Endodermal cell (in vitro differentiated cells): ENCODE results near the gene TCFL5. TPM values are rescaled to one million over a fixed set of nuclear protein-coding genes. Genes with fewer than 3 reads are reported as not detected.

Experiments
- DNase-seq: peaks from one replicate; pipeline ENCODE4 v3.0.0-alpha.2; 2017
- H3K27ac ChIP-seq: 2 replicates; pipeline ENCODE4 v1.5.1; 2013; ENCODE audit warnings: mild to moderate bottlenecking, low read depth, low read length, moderate library complexity
- H3K27me3 ChIP-seq: 2 replicates; pipeline ENCODE4 v1.6.1; 2013; ENCODE audit warnings: mild to moderate bottlenecking, low read length, moderate library complexity; ENCODE audit not compliant: insufficient read depth, control insufficient read depth, poor library complexity, severe bottlenecking
- H3K36me3 ChIP-seq: 2 replicates; pipeline ENCODE4 v1.7.0; 2013; ENCODE audit warnings: mild to moderate bottlenecking, low read length, moderate library complexity; ENCODE audit not compliant: control insufficient read depth, insufficient read depth
- H3K4me1 ChIP-seq: one replicate; pipeline ENCODE4 v1.7.0; 2013; ENCODE audit warnings: low read length; ENCODE audit not compliant: control insufficient read depth, insufficient read depth
- H3K4me3 ChIP-seq: 2 replicates; pipeline ENCODE4 v1.5.1; 2013; ENCODE audit warnings: mild to moderate bottlenecking, low read length, moderate library complexity
- H3K9ac ChIP-seq: 2 replicates; pipeline ENCODE4 v1.6.1; 2013; ENCODE audit warnings: mild to moderate bottlenecking, low read length, moderate library complexity; ENCODE audit not compliant: poor library complexity, severe bottlenecking; ENCODE audit errors: extremely low read depth
- H3K9me3 ChIP-seq: 2 replicates; pipeline ENCODE4 v1.6.1; 2013; ENCODE audit warnings: mild to moderate bottlenecking, low read length, moderate library complexity; ENCODE audit not compliant: control insufficient read depth
- H3K27ac Mint-ChIP-seq: 2 replicates; pipeline ENCODE4 v1.8.0; 2020; ENCODE audit warnings: mixed read lengths
- H3K27me3 Mint-ChIP-seq: 2 replicates; pipeline ENCODE4 v1.8.0; 2021; ENCODE audit warnings: mild to moderate bottlenecking, mixed read lengths; ENCODE audit not compliant: insufficient read depth
- H3K36me3 Mint-ChIP-seq: 2 replicates; pipeline ENCODE4 v1.8.0; 2020; ENCODE audit warnings: low read depth, mixed read lengths
- H3K4me1 Mint-ChIP-seq: 2 replicates; pipeline ENCODE4 v1.8.0; 2020; ENCODE audit warnings: mixed read lengths
- H3K4me3 Mint-ChIP-seq: 2 replicates; pipeline ENCODE4 v1.8.0; 2020; ENCODE audit warnings: mild to moderate bottlenecking, moderate library complexity, mixed read lengths
- H3K9me3 Mint-ChIP-seq: 2 replicates; pipeline ENCODE4 v1.8.0; 2020; ENCODE audit warnings: mild to moderate bottlenecking, mixed read lengths
- WGBS, 2 experiments: methylation state at CpG; one replicate each; pipeline versions ENCODE4 v1.1.5 to v1.1.7; 2013; ENCODE audit warnings: missing lambda C conversion rate in 2 of 2, mixed read lengths in 1 of 2; ENCODE audit not compliant: insufficient coverage in 1 of 2, insufficient read length in 1 of 2; 5-methylcytosine and 5-hydroxymethylcytosine counted together
- total RNA-seq, 2 donors: library from RNA; stranded (reverse); fragmentation: NEBNext Ultra II Directional in 1 of 2; extraction: Animal tissue kit (Norgen Biotek cat#: 25700) in 1 of 2; gene quantifications; 2 replicates in 1 of 2; 3 replicates in 1 of 2; pipeline ENCODE4 v1.2.1, GENCODE V29; 2021
- TF ChIP-seq, protein P1 (sequence below): fragments of 200-600 bp; sonication (generic); conservative IDR thresholded peaks from 2 replicates; pipeline ENCODE4 v1.5.0; 2021; ENCODE audit warnings: antibody characterized with exemption, mild to moderate bottlenecking

TCFL5 gene
- total RNA-seq, 2 donors from 2014 or later = 15.8 to 17.4 TPM

DNA sequence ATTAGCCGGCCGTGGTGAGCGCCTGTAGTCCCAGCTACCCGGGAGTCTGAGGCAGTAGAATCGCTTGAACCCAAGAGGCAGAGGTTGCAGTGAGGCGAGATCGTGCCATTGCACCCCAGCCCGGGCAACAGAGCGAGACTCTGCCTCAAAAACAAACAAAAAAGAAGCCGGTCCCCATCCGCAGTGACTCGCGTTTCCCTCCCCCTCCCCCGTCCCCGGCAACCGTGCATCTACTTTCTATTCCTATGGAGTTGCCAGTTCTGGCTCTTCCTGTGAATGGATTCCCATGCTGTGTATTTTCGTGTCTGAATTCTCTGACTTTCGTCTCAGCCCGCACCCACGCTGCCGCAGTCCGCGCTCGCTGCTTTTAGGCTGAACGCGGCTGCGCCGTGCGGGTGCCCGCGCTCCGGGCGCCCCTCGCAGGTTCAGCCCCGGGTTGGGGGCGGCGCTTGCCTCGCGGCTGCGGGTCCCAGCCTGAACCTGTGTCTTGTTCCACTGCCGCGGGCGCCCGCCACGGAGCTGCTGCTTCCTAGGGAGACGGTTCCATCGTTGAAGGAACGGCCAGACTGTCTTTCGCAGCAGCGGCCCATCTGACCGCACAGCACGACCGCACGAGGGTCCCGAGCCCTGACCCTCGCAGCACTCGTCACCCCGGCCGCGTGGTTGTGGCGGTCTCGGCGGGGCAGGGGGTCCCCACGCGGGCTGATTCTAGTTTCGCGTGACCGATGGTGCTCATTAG, 66.4 kb downstream of the TCFL5 start:
- H3K27ac ChIP-seq = no peak overlapping the region

DNA sequence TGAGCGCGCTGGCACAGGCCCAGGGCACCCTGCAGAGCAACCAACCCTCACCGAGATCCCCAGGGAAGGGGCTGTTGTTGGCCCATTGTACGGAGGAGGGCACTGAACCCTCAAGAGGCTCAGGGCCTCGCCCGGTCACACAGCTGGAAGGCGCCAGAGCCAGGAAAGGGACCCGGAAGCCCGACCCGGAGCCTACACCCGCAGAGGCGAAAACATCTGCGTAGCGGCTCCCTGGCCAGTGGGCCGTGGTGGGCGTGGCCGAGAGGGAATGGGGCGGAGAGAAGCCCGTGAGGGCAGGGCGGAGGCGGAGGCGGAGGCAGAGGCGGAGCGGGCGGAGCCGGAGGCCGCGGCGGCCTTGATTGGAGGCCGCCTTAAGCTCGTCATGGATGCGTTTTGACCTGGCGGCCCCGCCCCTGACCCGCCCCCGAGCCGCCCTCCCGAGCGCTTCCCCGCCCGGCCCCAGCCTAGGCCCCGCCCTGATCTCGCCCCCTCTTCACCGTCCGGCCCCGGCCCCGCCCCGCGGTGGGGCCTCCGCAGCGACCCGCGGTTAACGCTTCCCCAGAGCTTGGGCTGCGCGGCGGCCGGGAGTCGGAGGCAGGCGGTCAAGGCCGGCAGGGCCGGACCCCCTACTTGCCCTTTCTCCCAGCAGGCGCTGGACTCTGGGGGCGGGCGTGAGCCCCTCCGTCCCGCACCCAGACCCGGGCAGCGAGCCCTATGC, 67.5 kb downstream of the TCFL5 start:
- no peaks in the 10 kb centered on the region for H3K4me1 Mint-ChIP-seq
- H3K9me3 Mint-ChIP-seq = no peaks in the 10 kb centered on the region
- peaks cover 10% of the 10 kb centered on the region for H3K36me3 Mint-ChIP-seq
- peak; percentile 99 for DNase-seq
- Histone ChIP-seq H3K9me3 (no peaks in the 10 kb centered on the region), H3K4me1 (peaks cover 4% of the 10 kb centered on the region), H3K4me3 (peak overlapping the region; percentile 77), H3K36me3 (peaks cover 9% of the 10 kb centered on the region), H3K9ac (no peak overlapping the region), H3K27me3 (peaks cover 16% of the 10 kb centered on the region), H3K27ac (no peak overlapping the region)
- H3K27ac Mint-ChIP-seq = no peak overlapping the region
- H3K4me3 Mint-ChIP-seq = peak overlapping the region; percentile 70
- TF ChIP-seq, protein P1, sequence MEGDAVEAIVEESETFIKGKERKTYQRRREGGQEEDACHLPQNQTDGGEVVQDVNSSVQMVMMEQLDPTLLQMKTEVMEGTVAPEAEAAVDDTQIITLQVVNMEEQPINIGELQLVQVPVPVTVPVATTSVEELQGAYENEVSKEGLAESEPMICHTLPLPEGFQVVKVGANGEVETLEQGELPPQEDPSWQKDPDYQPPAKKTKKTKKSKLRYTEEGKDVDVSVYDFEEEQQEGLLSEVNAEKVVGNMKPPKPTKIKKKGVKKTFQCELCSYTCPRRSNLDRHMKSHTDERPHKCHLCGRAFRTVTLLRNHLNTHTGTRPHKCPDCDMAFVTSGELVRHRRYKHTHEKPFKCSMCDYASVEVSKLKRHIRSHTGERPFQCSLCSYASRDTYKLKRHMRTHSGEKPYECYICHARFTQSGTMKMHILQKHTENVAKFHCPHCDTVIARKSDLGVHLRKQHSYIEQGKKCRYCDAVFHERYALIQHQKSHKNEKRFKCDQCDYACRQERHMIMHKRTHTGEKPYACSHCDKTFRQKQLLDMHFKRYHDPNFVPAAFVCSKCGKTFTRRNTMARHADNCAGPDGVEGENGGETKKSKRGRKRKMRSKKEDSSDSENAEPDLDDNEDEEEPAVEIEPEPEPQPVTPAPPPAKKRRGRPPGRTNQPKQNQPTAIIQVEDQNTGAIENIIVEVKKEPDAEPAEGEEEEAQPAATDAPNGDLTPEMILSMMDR = no peak
- 4 to 14% methylated on average over 15 to 65 of the region's 69 CpGs for WGBS, 2 experiments
- peaks cover 18% of the 10 kb centered on the region for H3K27me3 Mint-ChIP-seq

More for the DNA sequence above, 66.4 kb downstream of the TCFL5 start:
- TF ChIP-seq, protein P1 = no peak
- peak overlapping the region; percentile 70 for H3K4me3 Mint-ChIP-seq
- no peaks in the 10 kb centered on the region for H3K4me1 Mint-ChIP-seq
- peaks cover 16% of the 10 kb centered on the region for H3K27me3 ChIP-seq
- H3K27ac Mint-ChIP-seq = no peak overlapping the region
- 2% methylated on average over 55 to 68 of the region's 68 CpGs for WGBS, 2 experiments
- no peaks in the 10 kb centered on the region for H3K9me3 ChIP-seq
- peaks cover 19% of the 10 kb centered on the region for H3K36me3 ChIP-seq
- no peak overlapping the region for H3K9ac ChIP-seq
- peak overlapping the region; percentile 77 for H3K4me3 ChIP-seq
- H3K27me3 Mint-ChIP-seq = peaks cover 18% of the 10 kb centered on the region
- peaks cover 20% of the 10 kb centered on the region for H3K36me3 Mint-ChIP-seq
- peaks cover 4% of the 10 kb centered on the region for H3K4me1 ChIP-seq
- peak; percentile 82 for DNase-seq
- no peaks in the 10 kb centered on the region for H3K9me3 Mint-ChIP-seq

GRCh38 chr20:62793757-62794006, 67.9 kb downstream of the TCFL5 start:
- TF ChIP-seq, protein P1 = peak; percentile 19
- H3K9me3 Mint-ChIP-seq = no peaks in the 10 kb centered on the region
- no peaks in the 10 kb centered on the region for H3K9me3 ChIP-seq
- H3K27me3 Mint-ChIP-seq = peaks cover 18% of the 10 kb centered on the region
- H3K9ac ChIP-seq = no peak overlapping the region
- peaks cover 4% of the 10 kb centered on the region for H3K4me1 ChIP-seq
- H3K4me3 Mint-ChIP-seq = peak overlapping the region; percentile 37
- no peak overlapping the region for H3K27ac Mint-ChIP-seq
- WGBS, 2 experiments = 62 to 72% methylated on average over 5 to 7 of the region's 7 CpGs
- H3K36me3 ChIP-seq = peaks cover 4% of the 10 kb centered on the region
- DNase-seq = no peak
- H3K27ac ChIP-seq = no peak overlapping the region
- H3K4me1 Mint-ChIP-seq = no peaks in the 10 kb centered on the region
- peaks cover 16% of the 10 kb centered on the region for H3K27me3 ChIP-seq
- peak overlapping the region; percentile 56 for H3K4me3 ChIP-seq
- H3K36me3 Mint-ChIP-seq = peaks cover 8% of the 10 kb centered on the region
